Fibroblast of the aortic adventitia (primary cell): ENCODE measurements around the gene LGSN. TPM values are rescaled to one million over a fixed set of nuclear protein-coding genes. Genes with fewer than 3 reads are reported as not detected.
"Not testable (repeated sequence)": the region's sequence is repeated elsewhere in the genome, so short reads cannot be mapped to it uniquely, and the experiment has no call there.

Source experiments
- DNase-seq: peaks from one replicate; pipeline ENCODE4 v3.0.0-alpha.2; 2010; ENCODE audit warnings: low read depth
- H3K4me3 ChIP-seq: 2 replicates; pipeline ENCODE4 v1.5.1; 2011; ENCODE audit warnings: low read depth, mild to moderate bottlenecking, control low read depth, low read length, moderate library complexity
- total RNA-seq: library from RNA; depleted of rRNA; stranded (reverse); fragments of >200 nt; gene quantifications from 2 replicates; pipeline ENCODE4 v1.2.3, GENCODE V29; 2012; ENCODE audit warnings: low replicate concordance
- TF ChIP-seq, protein P1 (sequence below): IDR thresholded peaks from 2 replicates; pipeline ENCODE4 v1.5.1; 2011; ENCODE audit warnings: mild to moderate bottlenecking, low read length, control low read depth, inconsistent platforms; ENCODE audit not compliant: insufficient read depth

The LGSN gene
- total RNA-seq, 1 donor = not detected

DNA sequence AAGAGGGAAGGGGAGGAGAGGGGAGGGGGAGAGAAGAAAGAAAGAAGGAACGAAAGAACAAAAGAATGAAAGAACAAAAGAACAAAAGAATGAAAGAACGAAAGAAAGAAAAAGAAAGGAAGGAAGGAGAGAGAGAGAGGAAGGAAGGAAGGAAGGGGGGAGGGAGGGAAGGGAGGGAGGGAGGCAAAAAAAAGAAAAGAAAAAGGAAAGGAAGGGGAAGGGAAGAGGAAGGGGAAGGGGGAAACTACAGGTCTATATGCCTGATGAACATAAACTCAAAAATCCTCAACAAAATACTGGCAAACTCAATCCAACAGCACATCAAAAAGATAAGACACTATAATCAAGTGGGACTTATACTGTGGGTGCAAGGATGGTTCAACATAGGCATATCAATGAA is 13.7 kb upstream of the LGSN start:
- H3K4me3 ChIP-seq = no peak overlapping the region
- TF ChIP-seq, protein P1, sequence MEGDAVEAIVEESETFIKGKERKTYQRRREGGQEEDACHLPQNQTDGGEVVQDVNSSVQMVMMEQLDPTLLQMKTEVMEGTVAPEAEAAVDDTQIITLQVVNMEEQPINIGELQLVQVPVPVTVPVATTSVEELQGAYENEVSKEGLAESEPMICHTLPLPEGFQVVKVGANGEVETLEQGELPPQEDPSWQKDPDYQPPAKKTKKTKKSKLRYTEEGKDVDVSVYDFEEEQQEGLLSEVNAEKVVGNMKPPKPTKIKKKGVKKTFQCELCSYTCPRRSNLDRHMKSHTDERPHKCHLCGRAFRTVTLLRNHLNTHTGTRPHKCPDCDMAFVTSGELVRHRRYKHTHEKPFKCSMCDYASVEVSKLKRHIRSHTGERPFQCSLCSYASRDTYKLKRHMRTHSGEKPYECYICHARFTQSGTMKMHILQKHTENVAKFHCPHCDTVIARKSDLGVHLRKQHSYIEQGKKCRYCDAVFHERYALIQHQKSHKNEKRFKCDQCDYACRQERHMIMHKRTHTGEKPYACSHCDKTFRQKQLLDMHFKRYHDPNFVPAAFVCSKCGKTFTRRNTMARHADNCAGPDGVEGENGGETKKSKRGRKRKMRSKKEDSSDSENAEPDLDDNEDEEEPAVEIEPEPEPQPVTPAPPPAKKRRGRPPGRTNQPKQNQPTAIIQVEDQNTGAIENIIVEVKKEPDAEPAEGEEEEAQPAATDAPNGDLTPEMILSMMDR = no peak
- DNase-seq = no peak

DNA sequence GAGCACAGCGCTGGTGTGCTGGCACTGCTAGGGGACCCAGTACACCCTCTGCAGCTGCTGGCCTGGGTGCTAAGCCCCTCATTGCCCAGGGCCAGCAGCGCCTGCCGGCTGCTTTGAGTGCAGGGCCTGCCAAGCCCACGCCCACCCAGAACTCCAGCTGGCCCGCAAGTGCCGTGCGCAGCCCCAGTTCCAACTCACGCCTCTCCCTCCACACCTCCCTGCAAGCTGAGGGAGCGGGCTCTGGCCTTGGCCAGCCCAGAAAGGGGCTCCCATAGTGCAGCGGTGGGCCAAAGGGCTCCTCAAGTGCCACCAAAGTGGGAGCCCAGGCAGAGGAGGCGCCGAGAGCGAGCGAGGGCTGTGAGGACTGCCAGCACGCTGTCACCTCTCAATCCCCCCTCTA is 6.8 kb upstream of the LGSN start:
- DNase-seq, H3K4me3 ChIP-seq: not testable (repeated sequence)

- DNase-seq = no peak
- no peak overlapping the region for H3K4me3 ChIP-seq
- TF ChIP-seq, protein P1 = no peak
Measured at GRCh38 chr6:63322981-63323380, 3.2 kb upstream of the LGSN start.

DNA sequence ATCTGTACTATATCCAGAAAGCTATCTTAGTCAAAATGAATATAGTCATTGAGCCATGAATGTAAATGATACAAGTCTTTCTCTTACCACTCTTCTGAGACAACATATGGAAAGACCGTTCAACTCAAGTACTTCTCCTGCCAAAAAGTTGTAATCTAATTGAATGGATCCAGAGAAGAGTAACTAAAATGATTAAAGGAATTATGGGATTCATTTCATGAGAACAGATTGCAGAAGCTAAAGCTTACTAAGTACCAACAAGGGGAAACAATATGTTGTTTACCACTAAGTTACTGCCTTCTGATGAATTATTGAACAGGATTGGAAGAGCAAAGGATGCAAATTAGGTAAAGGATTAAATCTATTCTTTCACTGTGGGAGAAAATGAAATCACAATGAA is 2.0 kb upstream of the LGSN start:
- TF ChIP-seq, protein P1 = no peak
- no peak overlapping the region for H3K4me3 ChIP-seq
- DNase-seq = no peak

DNA sequence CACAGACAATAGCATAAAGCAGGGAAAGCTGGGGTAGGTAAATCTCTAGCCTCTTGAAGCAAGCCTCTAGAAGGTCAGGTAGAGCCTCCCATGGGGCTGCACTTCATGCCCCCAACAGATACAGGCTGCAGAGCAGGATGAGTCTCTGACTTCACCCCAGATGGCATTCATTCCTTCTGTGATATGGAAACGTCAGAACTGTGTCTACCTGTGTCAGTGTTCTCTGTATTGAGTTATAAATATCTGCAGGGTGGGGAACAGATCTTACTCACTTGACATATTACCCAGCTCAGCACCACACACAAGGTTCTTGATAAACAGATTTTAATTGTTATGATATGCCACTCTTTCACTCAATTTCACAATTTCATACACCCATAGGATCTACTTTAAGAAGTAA is 2.1 kb downstream of the LGSN start:
- TF ChIP-seq, protein P1 = no peak
- H3K4me3 ChIP-seq = no peak overlapping the region
- DNase-seq = no peak

GRCh38 chr6:63316113-63316512 is 3.7 kb downstream of the LGSN start:
- no peak overlapping the region for H3K4me3 ChIP-seq
- no peak for DNase-seq
- TF ChIP-seq, protein P1 = no peak

GRCh38 chr6:63313111-63313510 is 6.7 kb downstream of the LGSN start:
- TF ChIP-seq, protein P1 = no peak
- no peak overlapping the region for H3K4me3 ChIP-seq
- DNase-seq = no peak
